ENCODE measurements around the gene IPP. TPM values are rescaled to one million over a fixed set of nuclear protein-coding genes. Genes with fewer than 3 reads are reported as not detected.
"Not testable (repeated sequence)": the region's sequence is repeated elsewhere in the genome, so short reads cannot be mapped to it uniquely, and the experiment has no call there.

IPP gene
- total RNA-seq, 1 donor from 2014 or later = 18.8 TPM

- H3K27ac Mint-ChIP-seq (ENCODE audit: unreplicated experiment) = no peak overlapping the region
- TF ChIP-seq CTCF (conservative IDR thresholded peaks at IDR 0.05) = no peak
- peaks cover 20% of the 10 kb centered on the region for H3K36me3 Mint-ChIP-seq (ENCODE audit: low read depth)
- no peaks in the 10 kb centered on the region for H3K4me1 Mint-ChIP-seq
- H3K27me3 Mint-ChIP-seq (ENCODE audit: low read depth) = no peaks in the 10 kb centered on the region
- DNase-seq (ENCODE audit: low read depth, low spot score) = no peak
- peaks cover 3% of the 10 kb centered on the region for H3K9me3 Mint-ChIP-seq
- no peak overlapping the region for H3K4me3 Mint-ChIP-seq
Measured at GRCh38 chr1:45739137-45739536, 11.3 kb downstream of the IPP start.

GRCh38 chr1:45730780-45731319 is 19.6 kb downstream of the IPP start:
- no peak for DNase-seq (ENCODE audit: low read depth, low spot score)
- H3K27ac Mint-ChIP-seq (ENCODE audit: unreplicated experiment) = peak overlapping the region; percentile 13
- TF ChIP-seq CTCF (conservative IDR thresholded peaks at IDR 0.05) = no peak
- H3K27me3 Mint-ChIP-seq (ENCODE audit: low read depth) = no peaks in the 10 kb centered on the region
- H3K4me1 Mint-ChIP-seq = no peaks in the 10 kb centered on the region
- no peak overlapping the region for H3K4me3 Mint-ChIP-seq
- no peaks in the 10 kb centered on the region for H3K9me3 Mint-ChIP-seq
- H3K36me3 Mint-ChIP-seq (ENCODE audit: low read depth) = no peaks in the 10 kb centered on the region

GRCh38 chr1:45730075-45730779 is 20.2 kb downstream of the IPP start:
- Mint-ChIP-seq H3K27me3 (ENCODE audit: low read depth) (no peaks in the 10 kb centered on the region), H3K27ac (ENCODE audit: unreplicated experiment) (peak overlapping the region; percentile 13), H3K4me3 (no peak overlapping the region), H3K9me3 (no peaks in the 10 kb centered on the region), H3K36me3 (ENCODE audit: low read depth) (no peaks in the 10 kb centered on the region), H3K4me1 (no peaks in the 10 kb centered on the region)
- no peak for TF ChIP-seq CTCF (conservative IDR thresholded peaks at IDR 0.05)
- DNase-seq (ENCODE audit: low read depth, low spot score) = no peak

GRCh38 chr1:45726007-45726406 is 24.4 kb downstream of the IPP start:
- H3K36me3 Mint-ChIP-seq (ENCODE audit: low read depth); H3K4me1 Mint-ChIP-seq; DNase-seq (ENCODE audit: low read depth, low spot score); H3K27ac Mint-ChIP-seq (ENCODE audit: unreplicated experiment); H3K9me3 Mint-ChIP-seq; H3K27me3 Mint-ChIP-seq (ENCODE audit: low read depth); H3K4me3 Mint-ChIP-seq: not testable (repeated sequence)

GRCh38 chr1:45723248-45723930 is 27.1 kb downstream of the IPP start:
- Mint-ChIP-seq H3K36me3 (ENCODE audit: low read depth) (peaks cover 9% of the 10 kb centered on the region), H3K4me3 (no peak overlapping the region), H3K9me3 (peaks cover 4% of the 10 kb centered on the region), H3K27me3 (ENCODE audit: low read depth) (no peaks in the 10 kb centered on the region), H3K4me1 (no peaks in the 10 kb centered on the region), H3K27ac (ENCODE audit: unreplicated experiment) (no peak overlapping the region)
- TF ChIP-seq CTCF (conservative IDR thresholded peaks at IDR 0.05) = no peak
- DNase-seq (ENCODE audit: low read depth, low spot score) = no peak

GRCh38 chr1:45722809-45723208 is 27.6 kb downstream of the IPP start:
- H3K36me3 Mint-ChIP-seq (ENCODE audit: low read depth) = peaks cover 9% of the 10 kb centered on the region
- peaks cover 4% of the 10 kb centered on the region for H3K9me3 Mint-ChIP-seq
- TF ChIP-seq CTCF (conservative IDR thresholded peaks at IDR 0.05) = no peak
- no peak for DNase-seq (ENCODE audit: low read depth, low spot score)
- H3K4me1 Mint-ChIP-seq = no peaks in the 10 kb centered on the region
- H3K27ac Mint-ChIP-seq (ENCODE audit: unreplicated experiment) = no peak overlapping the region
- H3K27me3 Mint-ChIP-seq (ENCODE audit: low read depth) = no peaks in the 10 kb centered on the region
- no peak overlapping the region for H3K4me3 Mint-ChIP-seq

All from neural crest cell (in vitro differentiated cells).